Calu3 (cell line): ENCODE data around the gene RNLS. TPM values are rescaled to one million over a fixed set of nuclear protein-coding genes. Genes with fewer than 3 reads are reported as not detected.
"Not testable (repeated sequence)": the region's sequence is repeated elsewhere in the genome, so short reads cannot be mapped to it uniquely, and the experiment has no call there.

Experiments
- BruUV-seq: library from RNA; stranded (reverse); fragments of 400-500 nt; replicated peaks from 2 replicates; lab custom pipeline; 2021; lab: Mats Ljungman, UMichigan
- CTCF ChIA-PET: fragments of 300-600 bp; sonication (Branson Sonifier 250); formaldehyde crosslinking; loops from one replicate; lab custom pipeline; 2022; ENCODE audit warnings: antibody characterized with exemption; lab: Charles Lee
- DNase-seq: peaks from one replicate; pipeline ENCODE4 v3.0.0; 2022
- H3K27ac Mint-ChIP-seq: one replicate; pipeline ENCODE4 v1.8.0; 2022; ENCODE audit warnings: mixed read lengths; ENCODE audit not compliant: unreplicated experiment
- H3K27me3 Mint-ChIP-seq: one replicate; pipeline ENCODE4 v1.8.0; 2022; ENCODE audit warnings: mixed read lengths; ENCODE audit not compliant: unreplicated experiment
- H3K36me3 Mint-ChIP-seq: one replicate; pipeline ENCODE4 v1.8.0; 2022; ENCODE audit warnings: mild to moderate bottlenecking, moderate library complexity, mixed read lengths; ENCODE audit not compliant: insufficient read depth, unreplicated experiment
- H3K4me1 Mint-ChIP-seq: one replicate; pipeline ENCODE4 v1.8.0; 2022; ENCODE audit warnings: mild to moderate bottlenecking, low read depth, mixed read lengths; ENCODE audit not compliant: unreplicated experiment
- H3K4me3 Mint-ChIP-seq: one replicate; pipeline ENCODE4 v1.8.0; 2022; ENCODE audit warnings: mild to moderate bottlenecking, low read depth, moderate library complexity, mixed read lengths; ENCODE audit not compliant: unreplicated experiment
- H3K9me3 Mint-ChIP-seq: one replicate; pipeline ENCODE4 v1.8.0; 2022; ENCODE audit warnings: low read depth, mixed read lengths; ENCODE audit not compliant: unreplicated experiment
- intact Hi-C: fragments of 100-400 bp; cut with micrococcal nuclease; formaldehyde crosslinking; loops from one replicate; pipeline ENCODE4 v1.10.0; 2022; ENCODE audit not compliant: unreplicated experiment
- total RNA-seq: library from RNA; stranded (reverse); gene quantifications from 2 replicates; pipeline ENCODE4 v1.2.3, GENCODE V29; 2022
- TF ChIP-seq, protein P1 (sequence below): fragments of 200-600 bp; IDR thresholded peaks from one replicate; pipeline ENCODE4 v1.8.0; 2022; ENCODE audit warnings: antibody characterized with exemption; ENCODE audit not compliant: unreplicated experiment

Gene RNLS
- total RNA-seq, 1 experiment from 2014 or later, result 6.3 TPM

GRCh38 chr10:88370713-88371112 lies 212.4 kb downstream of the RNLS start:
- CTCF ChIA-PET, result no interaction called here
- no peaks in the 10 kb centered on the region for H3K9me3 Mint-ChIP-seq

DNA sequence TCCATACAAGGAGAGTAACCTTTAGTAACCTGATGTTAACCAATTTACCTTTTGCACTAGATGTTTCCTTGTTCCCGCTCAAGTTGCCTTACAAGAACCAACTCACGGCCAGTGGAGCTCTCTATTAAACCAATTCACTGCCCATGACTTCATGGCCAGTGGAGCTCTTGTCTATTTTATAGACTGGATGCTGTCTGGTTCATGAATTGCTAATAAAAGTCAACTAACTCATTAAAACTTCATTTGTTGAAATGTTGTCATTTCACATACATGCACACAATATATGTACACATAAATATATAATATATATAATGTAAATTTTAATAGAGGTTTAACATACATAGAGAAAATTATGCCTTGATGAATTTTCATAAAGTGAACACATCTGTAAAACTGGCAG lies 216.3 kb downstream of the RNLS start:
- Mint-ChIP-seq H3K9me3 (no peaks in the 10 kb centered on the region), H3K27me3 (no peaks in the 10 kb centered on the region), H3K4me1 (no peaks in the 10 kb centered on the region), H3K4me3 (no peak overlapping the region), H3K27ac (no peak overlapping the region), H3K36me3 (no peaks in the 10 kb centered on the region)
- no peak for DNase-seq
- intact Hi-C loops, result no loop called here
- TF ChIP-seq, protein P1, sequence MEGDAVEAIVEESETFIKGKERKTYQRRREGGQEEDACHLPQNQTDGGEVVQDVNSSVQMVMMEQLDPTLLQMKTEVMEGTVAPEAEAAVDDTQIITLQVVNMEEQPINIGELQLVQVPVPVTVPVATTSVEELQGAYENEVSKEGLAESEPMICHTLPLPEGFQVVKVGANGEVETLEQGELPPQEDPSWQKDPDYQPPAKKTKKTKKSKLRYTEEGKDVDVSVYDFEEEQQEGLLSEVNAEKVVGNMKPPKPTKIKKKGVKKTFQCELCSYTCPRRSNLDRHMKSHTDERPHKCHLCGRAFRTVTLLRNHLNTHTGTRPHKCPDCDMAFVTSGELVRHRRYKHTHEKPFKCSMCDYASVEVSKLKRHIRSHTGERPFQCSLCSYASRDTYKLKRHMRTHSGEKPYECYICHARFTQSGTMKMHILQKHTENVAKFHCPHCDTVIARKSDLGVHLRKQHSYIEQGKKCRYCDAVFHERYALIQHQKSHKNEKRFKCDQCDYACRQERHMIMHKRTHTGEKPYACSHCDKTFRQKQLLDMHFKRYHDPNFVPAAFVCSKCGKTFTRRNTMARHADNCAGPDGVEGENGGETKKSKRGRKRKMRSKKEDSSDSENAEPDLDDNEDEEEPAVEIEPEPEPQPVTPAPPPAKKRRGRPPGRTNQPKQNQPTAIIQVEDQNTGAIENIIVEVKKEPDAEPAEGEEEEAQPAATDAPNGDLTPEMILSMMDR, result no peak
- CTCF ChIA-PET, result no interaction called here
- no TSS peak for BruUV-seq

More at GRCh38 chr10:88370713-88371112, 212.4 kb downstream of the RNLS start:
- H3K4me1 Mint-ChIP-seq, result no peaks in the 10 kb centered on the region
- TF ChIP-seq, protein P1, result no peak
- no peak overlapping the region for H3K27ac Mint-ChIP-seq
- H3K4me3 Mint-ChIP-seq, result no peak overlapping the region
- no TSS peak for BruUV-seq
- no peaks in the 10 kb centered on the region for H3K36me3 Mint-ChIP-seq
- no peaks in the 10 kb centered on the region for H3K27me3 Mint-ChIP-seq
- intact Hi-C loops, result no loop called here
- DNase-seq, result no peak

GRCh38 chr10:88361995-88362807 lies 220.9 kb downstream of the RNLS start:
- no TSS peak for BruUV-seq
- CTCF ChIA-PET, result no interaction called here
- H3K9me3 Mint-ChIP-seq, result no peaks in the 10 kb centered on the region
- TF ChIP-seq, protein P1, result no peak
- no peaks in the 10 kb centered on the region for H3K27me3 Mint-ChIP-seq
- intact Hi-C loops, result no loop called here
- no peak overlapping the region for H3K27ac Mint-ChIP-seq
- H3K4me3 Mint-ChIP-seq, result no peak overlapping the region
- H3K36me3 Mint-ChIP-seq, result no peaks in the 10 kb centered on the region
- DNase-seq, result no peak
- no peaks in the 10 kb centered on the region for H3K4me1 Mint-ChIP-seq

- intact Hi-C loops, result no loop called here
- H3K27me3 Mint-ChIP-seq, result no peaks in the 10 kb centered on the region
- CTCF ChIA-PET, result no interaction called here
- TF ChIP-seq, protein P1, result no peak
- H3K4me1 Mint-ChIP-seq, result no peaks in the 10 kb centered on the region
- no peaks in the 10 kb centered on the region for H3K9me3 Mint-ChIP-seq
- no peak for DNase-seq
- no peak overlapping the region for H3K4me3 Mint-ChIP-seq
- BruUV-seq, result no TSS peak
- no peak overlapping the region for H3K27ac Mint-ChIP-seq
- H3K36me3 Mint-ChIP-seq, result no peaks in the 10 kb centered on the region
These were observed 221.6 kb downstream of the RNLS start for GRCh38 chr10:88361494-88361893.

DNA sequence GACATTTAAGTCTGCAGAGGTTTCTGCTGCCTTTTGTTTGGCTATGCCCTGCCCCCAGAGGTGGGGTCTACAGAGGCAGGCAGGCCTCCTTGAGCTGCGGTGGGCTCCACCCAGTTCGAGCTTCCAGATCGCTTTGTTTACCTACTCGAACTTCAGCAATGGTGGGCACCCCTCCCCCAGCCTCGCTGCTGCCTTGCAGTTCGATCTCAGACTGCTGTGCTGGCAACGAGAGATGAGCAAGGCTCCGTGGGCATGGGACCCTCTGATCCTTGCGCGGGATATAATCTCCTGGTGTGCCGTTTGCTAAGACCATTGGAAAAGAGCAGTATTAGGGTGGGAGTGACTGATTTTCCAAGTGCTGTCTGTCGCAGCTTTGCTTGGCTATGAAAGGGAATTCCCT lies 227.4 kb downstream of the RNLS start:
- H3K36me3 Mint-ChIP-seq, intact Hi-C loops: not testable (repeated sequence)

More for the DNA sequence above, 227.4 kb downstream of the RNLS start:
- DNase-seq, BruUV-seq, H3K4me3 Mint-ChIP-seq, CTCF ChIA-PET, H3K4me1 Mint-ChIP-seq, H3K9me3 Mint-ChIP-seq, H3K27ac Mint-ChIP-seq, H3K27me3 Mint-ChIP-seq: not testable (repeated sequence)
